ENCODE results near the gene DGKB.

DGKB gene

GRCh38 chr7:14821757-14822480 is 80.6 kb downstream of the DGKB start:
- no peak for DNase-seq (ENCODE audit: low read depth)

GRCh38 chr7:14818871-14819270 is 83.7 kb downstream of the DGKB start:
- no peak for DNase-seq (ENCODE audit: low read depth)

GRCh38 chr7:14817829-14818614 is 84.5 kb downstream of the DGKB start:
- no peak for DNase-seq (ENCODE audit: low read depth)

- no peak for DNase-seq (ENCODE audit: low read depth)
Observed at GRCh38 chr7:14807507-14807906, 95.0 kb downstream of the DGKB start.

- no peak for DNase-seq (ENCODE audit: low read depth)
Observed at GRCh38 chr7:14806891-14807290, 95.7 kb downstream of the DGKB start.

- DNase-seq (ENCODE audit: low read depth): no peak
Observed at GRCh38 chr7:14805105-14805719, 97.3 kb downstream of the DGKB start.

- no peak for DNase-seq (ENCODE audit: low read depth)
Observed at GRCh38 chr7:14800664-14801063, 101.9 kb downstream of the DGKB start.

GRCh38 chr7:14793151-14793550 is 109.4 kb downstream of the DGKB start:
- no peak for DNase-seq (ENCODE audit: low read depth)

- no peak for DNase-seq (ENCODE audit: low read depth)
Observed at GRCh38 chr7:14787551-14787950, 115.0 kb downstream of the DGKB start.

GRCh38 chr7:14786314-14786895 is 116.1 kb downstream of the DGKB start:
- DNase-seq (ENCODE audit: low read depth): no peak

GRCh38 chr7:14777806-14778205 is 124.7 kb downstream of the DGKB start:
- no peak for DNase-seq (ENCODE audit: low read depth)

- no peak for DNase-seq (ENCODE audit: low read depth)
Observed at GRCh38 chr7:14776266-14776665, 126.3 kb downstream of the DGKB start.

- DNase-seq (ENCODE audit: low read depth): no peak
Observed at GRCh38 chr7:14773729-14774271, 128.8 kb downstream of the DGKB start.

GRCh38 chr7:14770614-14771013 is 131.9 kb downstream of the DGKB start:
- DNase-seq (ENCODE audit: low read depth): no peak

- DNase-seq (ENCODE audit: low read depth): no peak
Observed at GRCh38 chr7:14769261-14769660, 133.3 kb downstream of the DGKB start.

- no peak for DNase-seq (ENCODE audit: low read depth)
Observed at GRCh38 chr7:14767716-14768425, 134.7 kb downstream of the DGKB start.

- no peak for DNase-seq (ENCODE audit: low read depth)
Observed at GRCh38 chr7:14766747-14767146, 135.8 kb downstream of the DGKB start.

GRCh38 chr7:14765731-14766130 is 136.8 kb downstream of the DGKB start:
- no peak for DNase-seq (ENCODE audit: low read depth)

GRCh38 chr7:14762561-14762960 is 140.0 kb downstream of the DGKB start:
- no peak for DNase-seq (ENCODE audit: low read depth)

GRCh38 chr7:14761510-14762296 is 140.8 kb downstream of the DGKB start:
- no peak for DNase-seq (ENCODE audit: low read depth)
